GM13977 (cell line): ENCODE measurements around the gene GRIN2C.

Source experiments
- DNase-seq: peaks from one replicate; pipeline ENCODE4 v3.0.0; 2012; ENCODE audit warnings: low spot score
- in situ Hi-C: fragments of 300-500 bp; cut with MboI; formaldehyde crosslinking; loops from one replicate; pipeline ENCODE4 v1.12.0; 2022; ENCODE audit warnings: low sequenced_read_pairs, low pct_unique_long_range_greater_than_20kb, mixed read lengths, inconsistent platforms; ENCODE audit not compliant: unreplicated experiment
- TF ChIP-seq, protein P1 (sequence below): IDR thresholded peaks from 2 replicates; pipeline ENCODE4 v1.5.1; 2012; ENCODE audit warnings: mild to moderate bottlenecking, control low read depth; ENCODE audit not compliant: insufficient read depth; ENCODE audit errors: extremely low read depth, missing control alignments

Gene GRIN2C

DNA sequence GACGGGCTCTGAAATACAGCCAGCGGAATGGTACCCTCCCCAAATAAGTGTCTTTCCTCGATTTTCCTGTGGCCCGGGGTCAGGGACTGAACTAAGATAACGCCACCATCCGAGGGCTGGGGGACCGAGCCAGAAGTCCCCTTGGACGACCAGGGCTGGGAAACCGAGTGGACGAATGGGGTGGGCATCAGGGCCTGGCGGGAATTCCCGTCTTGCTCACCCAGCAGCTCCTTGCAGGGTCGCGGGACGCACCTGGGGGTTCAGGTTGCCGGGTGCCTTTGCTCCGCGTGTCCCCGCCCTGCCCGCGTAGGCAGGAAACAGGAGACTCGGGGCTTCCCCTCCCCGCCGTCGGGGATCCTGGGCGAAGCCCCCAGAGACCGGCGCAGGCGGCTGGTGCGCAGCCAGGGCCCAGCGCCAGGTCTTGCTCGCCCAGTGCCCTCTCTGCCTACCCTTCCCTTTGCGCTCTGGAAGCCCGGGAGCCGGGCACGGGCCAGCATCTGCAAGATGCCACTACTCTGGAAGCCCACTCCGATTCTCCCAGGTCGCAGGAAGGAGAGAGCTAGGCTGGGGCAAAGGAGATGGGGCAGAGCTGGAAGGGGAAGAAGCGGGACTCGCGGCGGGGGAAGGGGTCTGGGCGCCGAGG, 665 bp upstream of the GRIN2C start:
- TF ChIP-seq, protein P1, sequence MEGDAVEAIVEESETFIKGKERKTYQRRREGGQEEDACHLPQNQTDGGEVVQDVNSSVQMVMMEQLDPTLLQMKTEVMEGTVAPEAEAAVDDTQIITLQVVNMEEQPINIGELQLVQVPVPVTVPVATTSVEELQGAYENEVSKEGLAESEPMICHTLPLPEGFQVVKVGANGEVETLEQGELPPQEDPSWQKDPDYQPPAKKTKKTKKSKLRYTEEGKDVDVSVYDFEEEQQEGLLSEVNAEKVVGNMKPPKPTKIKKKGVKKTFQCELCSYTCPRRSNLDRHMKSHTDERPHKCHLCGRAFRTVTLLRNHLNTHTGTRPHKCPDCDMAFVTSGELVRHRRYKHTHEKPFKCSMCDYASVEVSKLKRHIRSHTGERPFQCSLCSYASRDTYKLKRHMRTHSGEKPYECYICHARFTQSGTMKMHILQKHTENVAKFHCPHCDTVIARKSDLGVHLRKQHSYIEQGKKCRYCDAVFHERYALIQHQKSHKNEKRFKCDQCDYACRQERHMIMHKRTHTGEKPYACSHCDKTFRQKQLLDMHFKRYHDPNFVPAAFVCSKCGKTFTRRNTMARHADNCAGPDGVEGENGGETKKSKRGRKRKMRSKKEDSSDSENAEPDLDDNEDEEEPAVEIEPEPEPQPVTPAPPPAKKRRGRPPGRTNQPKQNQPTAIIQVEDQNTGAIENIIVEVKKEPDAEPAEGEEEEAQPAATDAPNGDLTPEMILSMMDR: no peak
- peak; percentile 62 for DNase-seq

DNA sequence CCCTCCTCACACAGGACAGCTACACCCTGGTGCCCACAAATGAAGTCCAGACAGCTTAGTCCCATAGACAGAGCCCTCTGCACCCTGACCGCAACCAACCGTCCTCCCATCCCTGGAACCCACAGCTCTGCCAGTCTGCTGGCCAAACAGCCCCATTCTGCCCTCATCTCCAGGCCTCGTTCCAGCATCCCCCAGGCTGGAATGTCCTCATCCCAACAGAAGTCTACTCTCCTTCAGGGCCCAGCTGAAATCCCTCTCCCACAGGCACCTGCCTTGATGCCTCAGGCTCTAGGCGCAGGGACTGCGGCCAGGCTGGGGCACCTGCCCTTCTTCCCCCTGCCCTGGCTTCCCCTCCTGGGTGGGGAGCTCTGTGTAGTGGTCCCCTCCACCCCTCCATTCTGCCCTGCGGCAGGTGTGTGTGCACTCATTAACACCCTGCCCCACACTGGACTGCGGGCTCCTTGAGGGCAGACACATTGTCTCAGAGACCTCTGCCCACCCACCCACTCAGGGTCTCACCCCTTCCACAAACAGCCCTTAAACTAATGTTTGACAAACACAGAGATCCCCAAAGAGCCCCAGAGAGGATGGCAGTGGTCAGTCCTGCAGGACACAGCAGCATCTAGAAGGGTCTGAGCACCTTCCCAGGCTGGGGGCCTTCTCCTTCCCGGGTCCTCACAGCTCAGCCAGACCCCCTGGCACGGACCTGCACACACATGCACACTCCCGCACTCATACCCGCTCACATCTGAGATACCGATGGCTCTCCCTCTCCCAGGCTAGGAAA, 820 bp downstream of the GRIN2C start:
- TF ChIP-seq, protein P1: no peak
- no peak for DNase-seq
- in situ Hi-C loops: no loop called here

More for the DNA sequence above, 665 bp upstream of the GRIN2C start:
- in situ Hi-C loops: loop anchor here (10.0 kb wide), 1 partner anchor 116 kb away; the partner anchor contains the start of gene NHERF1

DNA sequence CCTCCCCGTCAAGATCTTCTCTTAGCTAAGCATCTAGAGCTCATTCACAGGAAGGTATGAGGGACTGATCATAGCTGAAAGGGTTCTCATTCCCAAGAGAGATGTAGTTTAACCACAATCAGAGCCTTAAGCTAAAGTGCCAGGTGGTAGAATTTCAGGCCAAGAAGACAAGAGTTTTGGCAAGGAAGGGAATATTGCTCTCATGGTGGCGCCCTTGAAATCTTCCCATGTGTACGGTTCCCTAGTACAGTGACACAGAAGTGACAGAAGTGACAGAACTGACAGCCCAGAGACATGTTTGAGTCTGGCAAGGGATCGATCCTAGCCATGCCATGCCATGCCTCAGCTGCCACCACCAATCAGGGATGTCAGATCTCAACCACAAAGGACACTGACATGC, 2.5 kb downstream of the GRIN2C start:
- in situ Hi-C loops: no loop called here
- TF ChIP-seq, protein P1: no peak
- no peak for DNase-seq

DNA sequence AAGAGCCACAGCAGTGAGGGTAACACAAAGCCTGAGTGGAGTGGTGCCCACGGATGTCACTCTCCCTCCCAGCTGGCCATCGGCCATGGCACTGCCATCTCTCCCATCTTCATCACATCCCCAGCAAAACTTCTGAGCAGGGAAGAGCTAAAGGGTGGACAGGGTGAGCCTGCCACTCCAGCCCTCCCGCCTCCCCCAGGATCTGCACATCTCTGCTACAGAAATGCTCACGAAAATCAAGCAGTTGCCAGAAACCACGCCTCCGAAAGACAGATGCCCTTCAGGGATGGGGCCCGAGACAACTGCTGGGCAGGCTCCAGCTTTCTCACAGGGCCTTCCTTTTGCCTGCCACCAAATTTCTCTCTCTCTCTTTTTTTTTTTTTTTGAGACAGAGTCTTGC, 3.6 kb downstream of the GRIN2C start:
- DNase-seq: no peak
- in situ Hi-C loops: no loop called here
- TF ChIP-seq, protein P1: no peak

DNA sequence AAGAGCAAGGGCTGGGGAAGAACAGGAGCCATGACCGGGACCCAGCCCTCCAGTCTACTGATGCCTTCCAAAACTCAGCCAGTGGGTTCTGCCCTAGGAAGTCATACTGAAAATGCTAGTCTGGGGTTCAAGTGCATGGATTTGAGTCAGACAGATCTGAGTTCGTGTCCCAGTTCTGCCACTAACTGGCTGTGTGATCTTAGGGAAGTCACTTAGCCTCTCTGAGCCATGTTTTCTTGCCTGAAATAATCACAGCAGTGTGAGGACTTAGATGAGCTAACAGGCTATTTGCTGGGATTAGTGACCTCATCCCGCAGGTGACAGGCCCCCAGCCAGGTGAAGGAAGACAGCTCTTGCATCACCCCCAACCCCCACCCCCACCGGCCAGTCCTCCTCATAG, 4.4 kb downstream of the GRIN2C start:
- TF ChIP-seq, protein P1: no peak
- in situ Hi-C loops: no loop called here
- DNase-seq: no peak

DNA sequence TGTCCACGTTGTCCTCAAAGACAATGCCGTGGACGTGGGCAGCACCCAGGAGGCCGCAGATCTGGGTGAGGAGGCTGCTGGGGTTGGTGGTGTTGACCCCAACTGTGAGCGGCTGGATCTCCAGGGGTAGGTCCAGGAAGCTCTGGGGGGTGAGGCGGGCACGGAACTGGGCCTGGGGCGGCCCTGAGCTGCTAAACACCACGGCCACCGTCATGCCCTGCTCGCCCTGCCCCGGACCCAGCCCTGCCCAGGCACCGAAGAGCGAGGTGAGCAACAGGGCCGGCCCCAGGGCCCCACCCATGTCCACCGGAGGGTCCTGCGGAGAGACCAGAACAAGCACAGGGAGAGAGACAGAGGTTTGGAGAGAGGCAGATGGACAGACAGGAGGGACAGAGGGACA, 4.9 kb downstream of the GRIN2C start:
- no peak for DNase-seq
- in situ Hi-C loops: no loop called here
- TF ChIP-seq, protein P1: no peak
